ENCODE results near the gene IQUB. TPM values are rescaled to one million over a fixed set of nuclear protein-coding genes. Genes with fewer than 3 reads are reported as not detected.
A peak's percentile ranks its signal among the peaks of the same experiment; 100 is the strongest.
"Not testable (repeated sequence)": the region's sequence is repeated elsewhere in the genome, so short reads cannot be mapped to it uniquely, and the experiment has no call there.

IQUB gene
- total and polyA plus RNA-seq, 8 donors = 0.15 to 0.81 (median 0.52) TPM

- Histone ChIP-seq H3K27me3 (no peaks in the 10 kb centered on the region), H3K4me1 (peaks cover 0 to 8% (median 6%) of the 10 kb centered on the region in 3 donors), H3K36me3 (no peaks in the 10 kb centered on the region), H3K4me3 (no peak overlapping the region), H3K9me3 (no peaks in the 10 kb centered on the region), H3K27ac (no peak overlapping the region)
- intact Hi-C loops (cut with DNase I) = no loop called here
- FAIRE-seq (peak; percentile 96), DNase-seq (no peak), ATAC-seq (no peak)
- WGBS, 2 donors = 19 to 27% methylated on average over 3 of the region's 3 CpGs
- TF ChIP-seq CTCF (IDR thresholded peaks at IDR 0.05) = peak in 3 of 4 donors; percentile 36 to 49 (median 43)
Measured at GRCh38 chr7:123537026-123537642, 2.7 kb upstream of the IQUB start.

GRCh38 chr7:123535517-123535916 lies 1.1 kb upstream of the IQUB start:
- Histone ChIP-seq H3K27me3 (no peaks in the 10 kb centered on the region), H3K27ac (peak overlapping the region in 1 of 4 donors; percentile 74), H3K4me3 (peak overlapping the region in 3 of 4 donors; percentile 34 to 55 (median 51)), H3K9me3 (no peaks in the 10 kb centered on the region), H3K36me3 (no peaks in the 10 kb centered on the region), H3K4me1 (peaks cover 0 to 11% (median 6%) of the 10 kb centered on the region in 3 donors)
- WGBS, 2 donors = 81 to 84% methylated on average over 12 of the region's 12 CpGs
- DNase-seq (peak in 2 of 6 donors; percentile 21 to 25), FAIRE-seq (no peak), ATAC-seq (no peak)
- intact Hi-C loops (cut with DNase I) = no loop called here
- no peak for TF ChIP-seq CTCF (IDR thresholded peaks at IDR 0.05)

GRCh38 chr7:123533929-123534382 lies 439 bp downstream of the IQUB start:
- H3K36me3 ChIP-seq = no peaks in the 10 kb centered on the region
- no peaks in the 10 kb centered on the region for H3K9me3 ChIP-seq
- FAIRE-seq = no peak
- peak in 2 of 4 donors; percentile 0 for ATAC-seq
- intact Hi-C loops (cut with DNase I) = no loop called here
- H3K4me3 ChIP-seq = peak overlapping the region; percentile 18 to 55 (median 43)
- H3K27me3 ChIP-seq = no peaks in the 10 kb centered on the region
- no peak for TF ChIP-seq CTCF (IDR thresholded peaks at IDR 0.05)
- 0 to 1% methylated on average over 9 of the region's 9 CpGs for WGBS, 2 donors
- peak overlapping the region; percentile 54 to 81 (median 73) for H3K27ac ChIP-seq
- peak in 1 of 6 donors; percentile 19 for DNase-seq
- H3K4me1 ChIP-seq = peaks cover 0 to 11% (median 6%) of the 10 kb centered on the region in 3 donors

- Histone ChIP-seq H3K9me3 (no peaks in the 10 kb centered on the region), H3K27me3 (no peaks in the 10 kb centered on the region), H3K36me3 (no peaks in the 10 kb centered on the region), H3K4me1 (peaks cover 0 to 11% (median 6%) of the 10 kb centered on the region in 3 donors), H3K27ac (peak overlapping the region in 3 of 4 donors; percentile 72 to 81 (median 74)), H3K4me3 (peak overlapping the region in 1 of 4 donors; percentile 55)
- no peak for TF ChIP-seq CTCF (IDR thresholded peaks at IDR 0.05)
- ATAC-seq (no peak), FAIRE-seq (no peak), DNase-seq (no peak)
- 42 to 46% methylated on average over 3 of the region's 3 CpGs for WGBS, 2 donors
- intact Hi-C loops (cut with DNase I) = no loop called here
Measured at GRCh38 chr7:123533553-123533917, 860 bp downstream of the IQUB start.

GRCh38 chr7:123532788-123533552 lies 1.4 kb downstream of the IQUB start:
- H3K9me3 ChIP-seq; intact Hi-C loops (cut with DNase I); H3K27me3 ChIP-seq; H3K36me3 ChIP-seq; FAIRE-seq: not testable (repeated sequence)
- H3K4me3 ChIP-seq = peak overlapping the region in 2 of 4 donors; percentile 13 to 35
- WGBS, 2 donors = 2 to 6% methylated on average over 17 to 31 of the region's 33 CpGs
- H3K27ac ChIP-seq = peak overlapping the region in 1 of 4 donors; percentile 74
- H3K4me1 ChIP-seq = peaks cover 0 to 11% (median 6%) of the 10 kb centered on the region in 3 donors
- DNase-seq (peak in 5 of 6 donors; percentile 26 to 54 (median 43)), ATAC-seq (peak in 3 of 4 donors; percentile 19 to 32 (median 20))

- ATAC-seq; DNase-seq; H3K36me3 ChIP-seq; intact Hi-C loops (cut with DNase I); H3K27me3 ChIP-seq; H3K9me3 ChIP-seq; FAIRE-seq: not testable (repeated sequence)
- WGBS, 2 donors = 6 to 11% methylated on average over 4 to 5 of the region's 14 CpGs
- Histone ChIP-seq H3K27ac (peak overlapping the region in 1 of 4 donors; percentile 28), H3K4me1 (peaks cover 0 to 11% (median 6%) of the 10 kb centered on the region in 3 donors), H3K4me3 (peak overlapping the region in 2 of 4 donors; percentile 13 to 35)
Measured at GRCh38 chr7:123532343-123532742, 2.1 kb downstream of the IQUB start.

GRCh38 chr7:123530035-123530591 lies 4.3 kb downstream of the IQUB start:
- H3K27ac ChIP-seq; ATAC-seq; FAIRE-seq; H3K36me3 ChIP-seq; H3K4me3 ChIP-seq; H3K9me3 ChIP-seq; intact Hi-C loops (cut with DNase I); H3K27me3 ChIP-seq; DNase-seq: not testable (repeated sequence)
- WGBS, 2 donors = 88 to 94% methylated on average over 13 of the region's 13 CpGs
- H3K4me1 ChIP-seq = peaks cover 0 to 11% (median 6%) of the 10 kb centered on the region in 3 donors

Measured in pancreas (tissue), 10 donors.